SHP77 treated with DMSO at 0.1 percent for 48 hours (cell line): ENCODE measurements around the gene SYNE2.
"Not testable (repeated sequence)": the region's sequence is repeated elsewhere in the genome, so short reads cannot be mapped to it uniquely, and the experiment has no call there.

Experiments
- DNase-seq: peaks from one replicate; lab custom pipeline; 2025; lab: John Stamatoyannopoulos, UW

SYNE2 gene

GRCh38 chr14:63852817-63853731 is at the start of gene SYNE2:
SYNE2 (plus strand) TSS chr14:63853004; CDS start chr14:63909149, 56,145 bp downstream.
- peak; percentile 30 for DNase-seq

- not testable (repeated sequence) for DNase-seq
Measured at GRCh38 chr14:63803221-63803791, 49.5 kb upstream of the SYNE2 start.

- DNase-seq = not testable (repeated sequence)
Measured at GRCh38 chr14:63806064-63806463, 46.7 kb upstream of the SYNE2 start.

- not testable (repeated sequence) for DNase-seq
Measured at GRCh38 chr14:63811692-63812091, 41.1 kb upstream of the SYNE2 start.

- no peak for DNase-seq
Measured at GRCh38 chr14:63833728-63834127, 19.1 kb upstream of the SYNE2 start.

DNA sequence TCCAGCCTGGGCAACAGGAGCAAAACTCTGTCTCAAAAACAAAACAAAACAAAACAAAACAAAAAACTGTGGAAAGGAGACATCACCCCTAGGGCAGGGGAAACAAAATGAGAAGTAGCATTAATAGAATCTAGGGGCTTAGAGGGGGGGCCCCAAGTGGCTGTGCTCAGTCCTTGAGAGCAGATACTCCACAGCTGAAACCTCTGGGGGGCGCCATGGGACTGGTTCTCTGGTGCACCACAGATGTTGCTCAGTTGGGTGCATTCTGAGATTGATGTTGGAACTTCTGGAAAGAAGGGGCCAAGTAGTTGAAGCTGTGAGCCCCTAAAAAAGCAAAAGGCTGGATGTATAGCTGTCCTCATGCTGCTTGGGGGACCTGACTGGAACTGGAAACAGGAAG is 11.8 kb upstream of the SYNE2 start:
- DNase-seq = no peak

GRCh38 chr14:63843796-63844195 is 9.0 kb upstream of the SYNE2 start:
- no peak for DNase-seq

GRCh38 chr14:63848890-63849289 is 3.9 kb upstream of the SYNE2 start:
- no peak for DNase-seq

DNA sequence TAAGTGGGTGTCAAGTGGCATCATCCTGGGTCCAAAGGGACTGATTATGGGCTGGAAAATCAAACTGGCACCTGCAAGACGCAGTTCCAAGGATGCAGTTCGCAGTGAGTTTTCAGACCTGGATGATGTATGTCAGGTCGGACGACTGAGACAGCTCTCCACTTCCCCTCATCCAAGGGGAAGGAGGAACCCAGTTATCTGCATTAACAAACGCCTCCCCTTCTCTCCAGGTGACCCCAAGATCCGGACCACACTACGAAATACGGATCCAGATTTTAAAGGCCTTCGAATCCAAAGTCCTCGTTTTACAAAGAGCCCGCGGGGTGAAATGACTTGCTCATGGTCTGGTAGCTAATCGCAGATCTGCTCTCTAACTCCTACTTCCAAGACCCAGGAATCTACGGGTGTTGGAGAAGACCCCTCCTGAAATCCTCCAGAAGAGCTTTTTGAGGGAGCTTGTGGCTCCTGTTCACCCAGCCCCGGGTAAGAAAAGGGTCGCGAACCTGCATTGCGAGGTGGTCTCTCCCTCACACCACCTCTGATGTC is 460 bp upstream of the SYNE2 start:
- DNase-seq = peak; percentile 31

- DNase-seq = peak; percentile 29
Measured at GRCh38 chr14:63853831-63854293, 1.1 kb downstream of the SYNE2 start.

DNA sequence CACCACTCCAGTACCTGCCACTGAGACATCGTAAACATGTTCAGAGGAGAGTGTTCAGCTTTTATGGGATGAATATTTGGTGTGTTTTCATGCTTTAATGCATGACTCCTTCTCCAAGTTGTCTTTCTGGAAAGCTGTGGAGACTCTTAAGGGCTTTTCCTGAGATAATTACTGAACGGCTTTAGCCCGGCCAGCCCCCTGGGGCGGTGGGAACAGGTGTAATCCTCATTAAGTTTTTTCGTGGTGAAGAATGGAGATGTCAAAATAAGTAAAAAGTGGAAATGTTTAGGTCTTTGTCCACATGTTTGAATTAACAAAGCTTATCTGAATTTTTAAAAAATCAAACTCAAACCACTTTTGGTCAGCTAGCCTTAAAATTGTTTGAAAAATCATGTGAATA is 1.5 kb downstream of the SYNE2 start:
- no peak for DNase-seq

DNA sequence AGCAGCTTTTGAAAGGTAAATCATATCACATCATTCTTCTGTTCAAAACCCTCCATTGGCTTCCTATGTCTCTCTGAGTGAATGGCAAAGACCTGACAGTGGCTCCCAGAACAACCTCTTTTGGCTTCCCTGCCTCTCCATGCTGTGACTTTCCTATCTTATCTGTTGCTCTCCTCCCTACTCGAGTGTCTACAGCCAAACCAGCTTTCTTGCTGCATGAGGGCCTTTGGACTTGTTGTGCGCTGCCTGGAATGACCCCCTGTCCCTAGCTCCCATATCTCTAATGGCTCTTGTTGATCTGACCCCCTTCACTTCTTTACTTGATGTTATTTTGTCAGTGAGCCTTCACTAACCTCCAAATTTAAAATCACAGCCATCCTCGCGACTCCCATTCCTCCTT is 2.5 kb downstream of the SYNE2 start:
- no peak for DNase-seq

DNA sequence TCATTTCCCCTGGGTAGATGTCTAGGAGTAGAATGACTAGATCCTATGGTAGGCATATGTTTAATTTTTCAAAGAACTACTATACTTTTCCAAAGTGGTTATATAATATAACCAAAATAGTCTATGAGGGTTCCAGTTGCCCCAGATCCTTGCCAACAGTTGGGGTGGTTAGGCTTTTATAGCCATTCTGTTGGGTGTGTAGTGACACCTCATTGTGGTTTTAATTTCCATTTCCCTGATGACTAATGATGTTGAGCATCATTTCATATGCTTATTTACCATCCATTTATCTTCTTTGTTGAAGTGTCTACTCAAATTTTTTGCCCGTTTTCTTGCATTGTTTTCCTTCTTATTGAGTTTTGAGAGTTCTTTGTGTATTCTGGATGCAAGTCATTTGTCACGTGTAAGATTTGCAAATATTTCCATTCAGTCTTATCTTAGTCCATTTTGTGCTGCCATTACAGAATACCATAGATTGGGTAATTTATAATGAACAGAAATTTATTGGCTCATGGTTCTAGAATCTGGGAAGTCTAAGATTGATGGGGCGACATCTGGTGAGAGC is 4.7 kb downstream of the SYNE2 start:
- DNase-seq = no peak

DNA sequence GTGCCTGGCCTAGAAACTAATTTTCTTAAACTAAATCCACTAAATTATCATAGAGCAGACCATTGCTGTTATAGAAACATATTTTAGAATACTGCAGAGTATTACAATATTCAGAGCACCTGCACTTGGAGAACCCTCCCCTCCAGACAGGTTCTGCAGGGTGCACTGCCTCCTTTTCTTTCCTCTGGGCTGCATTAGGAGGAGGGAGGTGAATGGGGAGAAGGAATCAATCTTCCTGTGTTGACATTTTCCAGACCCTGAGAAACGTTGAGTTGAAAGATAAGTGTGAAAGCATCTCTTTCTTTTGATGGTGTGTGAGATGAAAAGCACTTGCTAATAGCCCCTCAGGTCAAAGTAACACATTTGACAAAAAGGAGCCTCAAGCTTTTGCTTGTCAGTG is 7.3 kb downstream of the SYNE2 start:
- no peak for DNase-seq

DNA sequence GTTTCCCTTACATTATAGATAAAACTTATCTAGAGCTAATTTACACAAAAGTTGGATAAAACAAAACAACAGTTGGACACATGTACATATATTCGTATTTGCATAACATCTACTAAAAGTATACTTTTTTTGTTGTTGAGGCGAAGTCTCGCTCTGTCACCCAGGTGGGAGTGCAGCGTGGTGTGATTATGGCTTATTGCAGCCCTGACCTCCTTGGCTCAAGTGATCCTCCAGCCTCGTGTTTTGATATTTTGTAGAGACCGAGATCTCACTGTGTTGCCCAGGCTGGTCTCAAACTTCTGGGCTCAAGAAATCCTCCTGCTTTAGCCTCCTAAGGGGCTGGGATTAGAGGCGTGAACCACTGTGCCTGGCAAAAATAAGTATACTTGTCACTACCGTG is 9.4 kb downstream of the SYNE2 start:
- DNase-seq = no peak

DNA sequence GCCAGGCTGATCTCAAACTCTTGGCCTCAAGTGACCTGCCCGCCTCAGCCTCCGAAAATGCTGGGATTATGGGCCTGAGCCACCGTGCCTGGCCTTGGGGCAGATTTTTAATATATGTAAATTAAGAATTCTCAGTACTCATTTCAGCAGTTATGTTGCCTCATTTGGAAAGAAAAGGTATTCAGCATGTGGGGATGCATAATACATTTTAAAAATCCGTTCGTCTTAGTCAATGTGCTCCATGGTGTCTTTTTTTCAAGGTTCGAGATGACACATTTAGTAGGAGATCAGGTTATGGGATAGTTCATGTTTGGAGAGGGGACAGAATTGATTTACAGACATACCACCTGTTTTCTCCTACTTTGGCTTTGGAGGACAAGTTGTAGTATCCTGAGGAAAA is 10.2 kb downstream of the SYNE2 start:
- DNase-seq = no peak

- DNase-seq = not testable (repeated sequence)
Measured at GRCh38 chr14:63864775-63865174, 12.0 kb downstream of the SYNE2 start.

- no peak for DNase-seq
Measured at GRCh38 chr14:63867933-63868921, 15.4 kb downstream of the SYNE2 start.

- DNase-seq = peak; percentile 14
Measured at GRCh38 chr14:63869940-63870752, 17.3 kb downstream of the SYNE2 start.

- DNase-seq = not testable (repeated sequence)
Measured at GRCh38 chr14:63870753-63871037, 17.9 kb downstream of the SYNE2 start.

- no peak for DNase-seq
Measured at GRCh38 chr14:63874223-63874622, 21.4 kb downstream of the SYNE2 start.
